ENCODE data around the gene ARID1B. TPM values are rescaled to one million over a fixed set of nuclear protein-coding genes. Genes with fewer than 3 reads are reported as not detected.

The ARID1B gene
- total and polyA plus RNA-seq, 10 of the 15 experiments (the other 5 are each of a cell fraction or from before 2014, with no cell fraction given), result 24.7 to 133 (median 54.6) TPM

DNA sequence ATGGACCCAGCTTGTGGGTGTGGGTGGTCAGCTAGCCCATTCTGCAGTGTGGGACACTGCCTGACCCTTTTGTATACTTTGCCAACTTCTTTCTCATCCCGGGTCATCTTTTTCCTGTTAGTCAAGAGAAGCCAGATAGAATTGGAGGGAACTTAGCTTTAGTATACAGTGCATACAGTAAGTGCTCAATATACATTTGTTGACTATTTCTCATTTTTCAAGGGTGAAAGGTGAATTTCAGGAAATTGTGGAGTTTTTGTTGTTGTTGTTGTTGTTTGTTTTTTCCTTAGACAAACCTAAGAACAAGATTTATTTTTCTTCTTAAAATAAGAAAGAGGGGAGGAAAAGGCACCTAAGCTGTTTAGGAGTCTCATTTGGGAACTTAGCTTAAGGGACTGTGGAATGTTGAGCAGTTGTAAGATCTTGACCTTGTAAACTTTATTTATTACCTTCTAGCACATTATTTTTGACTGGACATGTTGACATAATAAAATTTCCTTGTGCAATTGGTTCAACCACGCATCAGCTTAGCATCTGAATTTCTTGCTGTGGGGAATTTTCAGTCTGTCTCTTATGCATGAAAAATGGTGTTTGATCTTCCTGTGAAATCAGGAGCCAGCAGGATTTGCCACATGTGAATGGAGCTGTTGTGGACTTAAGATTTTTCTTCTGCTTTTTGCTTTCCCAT lies 113.6 kb downstream of the ARID1B start (continued):
- TF ChIP-seq GABPA (IDR thresholded peaks at IDR 0.05; ENCODE audit: low read depth), result no peak
- TF ChIP-seq TCF12 (IDR thresholded peaks at IDR 0.05; ENCODE audit: low read depth, low read length), result no peak
- TF ChIP-seq MEF2A (IDR thresholded peaks at IDR 0.05; ENCODE audit: insufficient read depth, low read depth, low read length), result no peak
- no peak for TF ChIP-seq POLR2A (IDR thresholded peaks at IDR 0.05; ENCODE audit: low read depth, low read length)
- TF ChIP-seq ZNF687 (IDR thresholded peaks at IDR 0.05), result no peak
- no peak for TF ChIP-seq STAT3 (IDR thresholded peaks at IDR 0.05; ENCODE audit: low read depth, low read length)

DNA sequence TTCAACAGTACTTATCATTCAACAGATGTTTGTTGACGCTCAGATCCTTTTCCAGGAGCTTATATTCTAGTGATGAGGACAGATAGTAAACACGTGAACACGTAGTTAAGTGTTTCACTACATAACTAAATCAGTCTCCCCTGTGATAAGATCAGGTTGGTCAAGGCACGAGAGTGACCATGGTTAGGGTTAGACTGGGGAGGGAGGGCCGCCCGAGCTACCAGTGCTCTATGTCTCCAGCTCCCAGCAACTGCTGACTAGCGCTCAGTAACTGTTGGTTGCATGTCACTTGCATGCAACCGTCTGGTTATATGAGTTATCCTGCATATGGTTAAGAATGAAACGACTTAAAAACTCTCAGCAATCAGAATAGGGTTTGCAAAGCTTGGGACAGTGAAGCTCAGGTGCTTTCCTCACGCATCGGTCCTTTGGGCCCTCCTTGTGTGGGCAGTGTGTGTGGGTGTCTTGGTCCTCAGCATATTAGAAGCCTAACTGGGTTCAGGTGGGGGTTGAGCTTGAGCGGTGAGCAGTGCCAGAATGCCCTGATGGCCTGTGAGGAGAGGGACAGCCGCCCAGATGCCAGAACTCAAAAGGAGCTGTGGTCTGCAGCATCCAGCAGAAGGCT lies 120.8 kb downstream of the ARID1B start:
- no peak for ATAC-seq
- no peaks in the 10 kb centered on the region for H3K4me1 ChIP-seq (ENCODE audit: control insufficient read depth, insufficient read depth, low read length)
- POLR2A ChIA-PET, result interaction anchor here (0.6 kb wide), 1 partner anchor 25 kb away, joined by 3 read pairs; no protein-coding TSS in a partner anchor
- TF ChIP-seq STAT3 (IDR thresholded peaks at IDR 0.05; ENCODE audit: low read depth, low read length) (no peak), SMAD1 (IDR thresholded peaks at IDR 0.05; ENCODE audit: low read depth, partially characterized antibody) (no peak), DPF2 (IDR thresholded peaks at IDR 0.05) (no peak), ZZZ3 (IDR thresholded peaks at IDR 0.05; ENCODE audit: control insufficient read depth, insufficient read length, low read depth) (no peak), CBX5 (IDR thresholded peaks at IDR 0.05; ENCODE audit: low read depth) (no peak), CTCF (IDR thresholded peaks at IDR 0.05 in 2 of 3, conservative IDR thresholded peaks at IDR 0.05 in 1 of 3; ENCODE audit: control insufficient read depth in 2 of 3, extremely low read depth in 1 of 3, insufficient read depth in 1 of 3, low read depth in 3 of 3, low read length in 3 of 3) (no peak), WRNIP1 (IDR thresholded peaks at IDR 0.05; ENCODE audit: borderline replicate concordance, low read depth, low read length) (no peak)
- TF ChIP-seq, protein P1, sequence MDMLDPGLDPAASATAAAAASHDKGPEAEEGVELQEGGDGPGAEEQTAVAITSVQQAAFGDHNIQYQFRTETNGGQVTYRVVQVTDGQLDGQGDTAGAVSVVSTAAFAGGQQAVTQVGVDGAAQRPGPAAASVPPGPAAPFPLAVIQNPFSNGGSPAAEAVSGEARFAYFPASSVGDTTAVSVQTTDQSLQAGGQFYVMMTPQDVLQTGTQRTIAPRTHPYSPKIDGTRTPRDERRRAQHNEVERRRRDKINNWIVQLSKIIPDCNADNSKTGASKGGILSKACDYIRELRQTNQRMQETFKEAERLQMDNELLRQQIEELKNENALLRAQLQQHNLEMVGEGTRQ (IDR thresholded peaks at IDR 0.05; ENCODE audit: borderline replicate concordance, low read depth, low read length), result no peak

More for the DNA sequence above, 120.8 kb downstream of the ARID1B start:
- peaks cover 63% of the 10 kb centered on the region for H3K79me2 ChIP-seq (ENCODE audit: control insufficient read depth, insufficient read depth, low read length)
- H3K9ac ChIP-seq (ENCODE audit: control insufficient read depth, insufficient read depth, low read length), result no peak overlapping the region
- WGBS (ENCODE audit: insufficient coverage, insufficient replicate concordance, low lambda C conversion rate, missing lambda C conversion rate), result 97% methylated on average over 13 of the region's 13 CpGs
- peaks cover 6% of the 10 kb centered on the region for H4K20me1 ChIP-seq (ENCODE audit: control insufficient read depth, insufficient read depth)
- H3K4me3 ChIP-seq, result no peak overlapping the region
- no peaks in the 10 kb centered on the region for H3K9me3 ChIP-seq (replicated peaks; ENCODE audit: control insufficient read depth, insufficient read depth, low read length)
- CTCF ChIA-PET, result interaction anchor here (0.6 to 2.0 kb wide), 4 partner anchors 14 to 598 kb away, joined by 3 to 8 read pairs (median 4); no protein-coding TSS in a partner anchor
- in situ Hi-C loops (cut with MboI), result no loop called here
- no peaks in the 10 kb centered on the region for H3K27me3 ChIP-seq (replicated peaks in 1 of 2; ENCODE audit: control insufficient read depth in 2 of 2, insufficient read depth in 2 of 2, low read length in 1 of 2)
- no peak overlapping the region for H2AFZ ChIP-seq (ENCODE audit: control insufficient read depth, low read depth, low read length)
- BruUV-seq (replicated peaks), result no TSS peak
- FAIRE-seq (no peak), DNase-seq (ENCODE audit: low read depth, low spot score) (no peak)
- 0 out of 4 replicates have a peak, but pooled peaks cover 0 to 2% of the 10 kb centered on the region in 2 experiments for H3K36me3 ChIP-seq (ENCODE audit: control insufficient read depth in 2 of 2, insufficient read depth in 2 of 2, low read length in 1 of 2)
- RAD21 ChIA-PET (ENCODE audit: unreplicated experiment), result interaction anchor here (0.8 to 1.6 kb wide), 4 partner anchors 10 to 148 kb away, joined by 3 to 4 read pairs (median 3); no protein-coding TSS in a partner anchor
- H3K4me2 ChIP-seq (ENCODE audit: control insufficient read depth, insufficient read depth), result no peak overlapping the region
- no peak overlapping the region for H3K27ac ChIP-seq (ENCODE audit: control insufficient read depth, insufficient read depth)
- intact Hi-C loops (cut with micrococcal nuclease; ENCODE audit: unreplicated experiment), result no loop called here
- SMC1A ChIA-PET (ENCODE audit: uncharacterized antibody, unreplicated experiment), result interaction anchor here (0.5 to 1.4 kb wide), 6 partner anchors 9 to 230 kb away, joined by 3 to 6 read pairs (median 3); no protein-coding TSS in a partner anchor

Data from GM12878 (cell line).